KMS-11 (cell line): ENCODE data around the gene SFI1.
A peak's percentile ranks its signal among the peaks of the same experiment; 100 is the strongest.

Experiments
- H2AFZ ChIP-seq: fragments of 200-600 bp; sonication (generic); 2 replicates; pipeline ENCODE4 v1.6.1; 2016; ENCODE audit warnings: antibody characterized with exemption, mixed run types, low read depth
- H3K27ac ChIP-seq: fragments of 200-600 bp; sonication (generic); 2 replicates; pipeline ENCODE4 v1.6.1; 2016; ENCODE audit warnings: mild to moderate bottlenecking, mixed run types
- H3K27me3 ChIP-seq: fragments of 200-600 bp; sonication (generic); 2 replicates; pipeline ENCODE4 v1.6.1; 2017; ENCODE audit warnings: mild to moderate bottlenecking, low read depth, mixed run types, moderate library complexity; ENCODE audit not compliant: insufficient read depth
- H3K36me3 ChIP-seq: fragments of 200-600 bp; sonication (generic); 2 replicates; pipeline ENCODE4 v1.6.1; 2017; ENCODE audit warnings: mild to moderate bottlenecking, mixed run types; ENCODE audit not compliant: insufficient read depth
- H3K4me1 ChIP-seq: fragments of 200-600 bp; sonication (generic); 2 replicates; pipeline ENCODE4 v1.6.1; 2016; ENCODE audit warnings: mild to moderate bottlenecking, low read depth, mixed run types; ENCODE audit not compliant: poor library complexity, severe bottlenecking
- H3K4me2 ChIP-seq: fragments of 200-600 bp; sonication (generic); 2 replicates; pipeline ENCODE4 v1.7.0; 2016; ENCODE audit warnings: mild to moderate bottlenecking, mixed run types
- H3K4me3 ChIP-seq: fragments of 200-600 bp; sonication (generic); IDR thresholded peaks from 2 replicates; pipeline ENCODE4 v1.6.1; 2017; ENCODE audit warnings: low read depth, low read length, mixed read lengths; ENCODE audit not compliant: insufficient read depth
- H3K79me2 ChIP-seq: fragments of 200-600 bp; sonication (generic); 2 replicates; pipeline ENCODE4 v1.6.1; 2016; ENCODE audit warnings: low read depth, mixed run types; ENCODE audit not compliant: insufficient read depth
- H3K9ac ChIP-seq: fragments of 200-600 bp; sonication (generic); 2 replicates; pipeline ENCODE4 v1.6.1; 2016; ENCODE audit warnings: mild to moderate bottlenecking, mixed run types
- H4K20me1 ChIP-seq: fragments of 200-600 bp; sonication (generic); 2 replicates; pipeline ENCODE4 v1.6.1; 2016; ENCODE audit warnings: mild to moderate bottlenecking, mixed run types; ENCODE audit not compliant: insufficient read depth
- CTCF ChIP-seq: fragments of 200-600 bp; sonication (generic); conservative IDR thresholded peaks from 2 replicates; pipeline ENCODE4 v1.6.1; 2017; ENCODE audit warnings: low read depth, mild to moderate bottlenecking, antibody characterized with exemption, low read length, moderate library complexity, mixed read lengths

Gene SFI1

GRCh38 chr22:31486951-31487350 is 9.4 kb upstream of the SFI1 start:
- H3K4me2 ChIP-seq: no peak overlapping the region
- TF ChIP-seq CTCF: no peak
- H3K4me1 ChIP-seq: peaks cover 27% of the 10 kb centered on the region
- peaks cover 3% of the 10 kb centered on the region; the same call in 1 of the 2 replicates for H3K36me3 ChIP-seq
- H3K9ac ChIP-seq: no peak overlapping the region
- H3K79me2 ChIP-seq: peaks cover 54% of the 10 kb centered on the region
- no peak overlapping the region for H2AFZ ChIP-seq
- H3K27me3 ChIP-seq: no peaks in the 10 kb centered on the region
- H4K20me1 ChIP-seq: no peaks in the 10 kb centered on the region
- H3K27ac ChIP-seq: no peak overlapping the region
- no peak overlapping the region for H3K4me3 ChIP-seq

GRCh38 chr22:31488346-31488883 is 7.9 kb upstream of the SFI1 start:
- Histone ChIP-seq H3K4me2 (peak overlapping the region; percentile 39), H3K4me1 (peaks cover 29% of the 10 kb centered on the region), H4K20me1 (no peaks in the 10 kb centered on the region), H3K27me3 (no peaks in the 10 kb centered on the region), H3K9ac (peak overlapping the region; percentile 95; the same call in 1 of the 2 replicates), H3K4me3 (no peak overlapping the region), H3K36me3 (peaks cover 1% of the 10 kb centered on the region; the same call in 1 of the 2 replicates), H3K79me2 (peaks cover 52% of the 10 kb centered on the region), H3K27ac (peak overlapping the region; percentile 10; the same call in 1 of the 2 replicates), H2AFZ (no peak overlapping the region)
- no peak for TF ChIP-seq CTCF

- no peak for TF ChIP-seq CTCF
- Histone ChIP-seq H3K27ac (peak overlapping the region; percentile 98; the same call in 1 of the 2 replicates), H3K36me3 (no peaks in the 10 kb centered on the region), H4K20me1 (no peaks in the 10 kb centered on the region), H3K9ac (peak overlapping the region; percentile 95; the same call in 1 of the 2 replicates), H3K4me3 (no peak overlapping the region), H3K27me3 (no peaks in the 10 kb centered on the region), H2AFZ (peak overlapping the region; percentile 75), H3K79me2 (peaks cover 45% of the 10 kb centered on the region), H3K4me1 (peaks cover 36% of the 10 kb centered on the region), H3K4me2 (peak overlapping the region; percentile 39)
Observed at GRCh38 chr22:31488988-31489617, 7.2 kb upstream of the SFI1 start.

- 0 out of 2 replicates have a peak, but pooled peaks have one; percentile 12 for TF ChIP-seq CTCF
- peaks cover 37% of the 10 kb centered on the region for H3K79me2 ChIP-seq
- peak within 1 kb of the TSS; percentile 75 for H2AFZ ChIP-seq
- H3K27me3 ChIP-seq: no peaks in the 10 kb centered on the region
- H3K4me2 ChIP-seq: peak within 1 kb of the TSS; percentile 61
- H4K20me1 ChIP-seq: no peaks in the 10 kb centered on the region
- no peaks in the 10 kb centered on the region for H3K36me3 ChIP-seq
- peak within 1 kb of the TSS; percentile 95 for H3K9ac ChIP-seq
- peaks cover 44% of the 10 kb centered on the region for H3K4me1 ChIP-seq
- H3K4me3 ChIP-seq: no peak within 1 kb of the TSS
- peak within 1 kb of the TSS; percentile 98 for H3K27ac ChIP-seq
Observed at GRCh38 chr22:31489632-31490495, 6.5 kb upstream of the SFI1 start, which contains the start of gene EIF4ENIF1. EIF4ENIF1 (minus strand) TSS chr22:31489842; CDS start chr22:31488718, 1,124 bp downstream.
